ENCODE data around the gene SET. TPM values are rescaled to one million over a fixed set of nuclear protein-coding genes. Genes with fewer than 3 reads are reported as not detected.

SET gene
- total and polyA plus RNA-seq, 2 of the 13 experiments (the other 11 are each of a cell fraction or from before 2014, with no cell fraction given) = 94.2 to 611 TPM

DNA sequence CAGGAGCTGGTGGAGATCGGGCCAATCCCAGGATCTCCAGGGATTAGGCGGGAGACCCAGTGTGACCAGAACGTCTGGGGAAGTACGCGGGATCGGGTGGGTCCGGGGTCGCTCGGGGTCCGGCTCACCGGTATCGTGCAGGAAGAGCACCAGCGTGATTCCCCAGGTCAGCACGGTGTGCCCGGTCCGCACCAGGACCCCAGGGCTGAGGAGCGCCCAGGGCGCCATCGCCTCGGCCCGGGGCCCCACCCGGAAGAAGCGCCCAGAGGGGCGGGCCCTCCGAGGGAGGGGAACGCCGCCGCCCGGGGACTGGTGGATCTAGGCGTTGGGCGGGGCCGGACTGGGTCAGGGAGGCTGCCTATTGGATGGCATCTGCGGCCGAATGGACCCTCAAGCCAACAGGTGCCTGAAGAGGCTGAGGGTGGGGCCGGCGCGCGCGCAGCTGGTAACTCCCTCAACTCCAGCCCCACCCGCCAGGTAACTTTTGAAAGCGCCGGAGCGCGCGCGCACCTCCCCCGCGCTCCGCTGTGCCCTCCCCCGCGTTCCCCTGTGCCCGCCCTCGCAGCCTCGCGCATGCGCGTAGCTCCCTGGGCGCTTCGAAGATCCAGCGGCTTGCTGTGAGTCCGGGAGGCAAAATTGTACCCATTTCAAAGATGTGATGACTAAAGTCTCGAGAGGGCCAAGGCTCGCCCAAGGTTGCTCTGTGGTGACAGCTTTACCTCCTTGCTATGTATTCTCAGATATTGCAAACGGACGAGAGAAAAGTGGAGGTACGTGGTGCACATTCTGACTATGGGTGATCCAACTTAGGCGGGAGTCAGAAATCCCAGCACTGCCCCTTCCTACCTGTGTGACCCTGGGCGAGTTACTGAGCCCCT lies 35.1 kb downstream of the SET start, which contains the start of gene ZDHHC12 (continued):
- TF ChIP-seq MNT (IDR thresholded peaks at IDR 0.05) (peak; percentile 12; the same call in 1 of the 2 replicates), NRL (CRISPR knock-in tag; IDR thresholded peaks at IDR 0.05; ENCODE audit: borderline replicate concordance) (no peak; the same call in 1 of the 2 replicates), SALL2 (CRISPR knock-in tag; IDR thresholded peaks at IDR 0.05) (no peak), CREB1 (IDR thresholded peaks at IDR 0.05) (0 out of 2 replicates have a peak, but pooled peaks have one; percentile 41), CREB1 (CRISPR knock-in tag; IDR thresholded peaks at IDR 0.05) (no peak), RAD51 (IDR thresholded peaks at IDR 0.05; ENCODE audit: borderline replicate concordance) (no peak), ZNF775 (CRISPR knock-in tag; IDR thresholded peaks at IDR 0.05; ENCODE audit: borderline replicate concordance) (no peak), ZNF879 (CRISPR knock-in tag; IDR thresholded peaks at IDR 0.05) (no peak), ZHX1 (CRISPR knock-in tag; IDR thresholded peaks at IDR 0.05; ENCODE audit: low read depth) (no peak), IKZF1 (IDR thresholded peaks at IDR 0.05) (no peak), ZNF17 (CRISPR knock-in tag; IDR thresholded peaks at IDR 0.05) (no peak), ZNF572 (CRISPR knock-in tag; IDR thresholded peaks at IDR 0.05) (no peak), BCLAF1 (IDR thresholded peaks at IDR 0.05) (no peak), MED8 (CRISPR knock-in tag; IDR thresholded peaks at IDR 0.05; ENCODE audit: insufficient replicate concordance) (no peak)
- TF ChIP-seq, protein P1, sequence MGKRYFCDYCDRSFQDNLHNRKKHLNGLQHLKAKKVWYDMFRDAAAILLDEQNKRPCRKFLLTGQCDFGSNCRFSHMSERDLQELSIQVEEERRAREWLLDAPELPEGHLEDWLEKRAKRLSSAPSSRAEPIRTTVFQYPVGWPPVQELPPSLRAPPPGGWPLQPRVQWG (CRISPR knock-in tag; IDR thresholded peaks at IDR 0.05; ENCODE audit: borderline replicate concordance, low read depth) = no peak
- TF ChIP-seq, protein P2, sequence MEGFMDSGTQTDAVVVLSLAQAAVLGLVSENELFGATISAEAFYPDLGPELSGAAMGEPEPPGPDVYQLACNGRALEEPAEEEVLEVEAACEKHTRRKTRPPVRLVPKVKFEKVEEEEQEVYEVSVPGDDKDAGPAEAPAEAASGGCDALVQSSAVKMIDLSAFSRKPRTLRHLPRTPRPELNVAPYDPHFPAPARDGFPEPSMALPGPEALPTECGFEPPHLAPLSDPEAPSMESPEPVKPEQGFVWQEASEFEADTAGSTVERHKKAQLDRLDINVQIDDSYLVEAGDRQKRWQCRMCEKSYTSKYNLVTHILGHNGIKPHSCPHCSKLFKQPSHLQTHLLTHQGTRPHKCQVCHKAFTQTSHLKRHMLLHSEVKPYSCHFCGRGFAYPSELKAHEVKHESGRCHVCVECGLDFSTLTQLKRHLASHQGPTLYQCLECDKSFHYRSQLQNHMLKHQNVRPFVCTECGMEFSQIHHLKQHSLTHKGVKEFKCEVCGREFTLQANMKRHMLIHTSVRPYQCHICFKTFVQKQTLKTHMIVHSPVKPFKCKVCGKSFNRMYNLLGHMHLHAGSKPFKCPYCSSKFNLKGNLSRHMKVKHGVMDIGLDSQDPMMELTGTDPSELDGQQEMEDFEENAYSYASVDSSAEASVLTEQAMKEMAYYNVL (CRISPR knock-in tag; IDR thresholded peaks at IDR 0.05; ENCODE audit: borderline replicate concordance) = no peak
- TF ChIP-seq, protein P3, sequence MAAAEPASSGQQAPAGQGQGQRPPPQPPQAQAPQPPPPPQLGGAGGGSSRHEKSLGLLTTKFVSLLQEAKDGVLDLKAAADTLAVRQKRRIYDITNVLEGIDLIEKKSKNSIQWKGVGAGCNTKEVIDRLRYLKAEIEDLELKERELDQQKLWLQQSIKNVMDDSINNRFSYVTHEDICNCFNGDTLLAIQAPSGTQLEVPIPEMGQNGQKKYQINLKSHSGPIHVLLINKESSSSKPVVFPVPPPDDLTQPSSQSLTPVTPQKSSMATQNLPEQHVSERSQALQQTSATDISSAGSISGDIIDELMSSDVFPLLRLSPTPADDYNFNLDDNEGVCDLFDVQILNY (CRISPR knock-in tag; conservative IDR thresholded peaks at IDR 0.05) = no peak; the same call in 1 of the 2 replicates
